GM12864 (cell line): ENCODE measurements around the gene CLCF1.

Source experiments
- DNase-seq: peaks from one replicate; pipeline ENCODE4 v3.0.0-alpha.2; 2011; ENCODE audit warnings: low read depth
- H3K4me3 ChIP-seq: 2 replicates; pipeline ENCODE4 v1.5.1; 2011; ENCODE audit warnings: mild to moderate bottlenecking, low read depth, low read length, control low read depth
- TF ChIP-seq, protein P1 (sequence below): IDR thresholded peaks from 2 replicates; pipeline ENCODE4 v1.5.1; 2011; ENCODE audit warnings: low read depth, mild to moderate bottlenecking, moderate library complexity, low read length, control low read depth, inconsistent platforms; ENCODE audit errors: missing control alignments

Gene CLCF1

DNA sequence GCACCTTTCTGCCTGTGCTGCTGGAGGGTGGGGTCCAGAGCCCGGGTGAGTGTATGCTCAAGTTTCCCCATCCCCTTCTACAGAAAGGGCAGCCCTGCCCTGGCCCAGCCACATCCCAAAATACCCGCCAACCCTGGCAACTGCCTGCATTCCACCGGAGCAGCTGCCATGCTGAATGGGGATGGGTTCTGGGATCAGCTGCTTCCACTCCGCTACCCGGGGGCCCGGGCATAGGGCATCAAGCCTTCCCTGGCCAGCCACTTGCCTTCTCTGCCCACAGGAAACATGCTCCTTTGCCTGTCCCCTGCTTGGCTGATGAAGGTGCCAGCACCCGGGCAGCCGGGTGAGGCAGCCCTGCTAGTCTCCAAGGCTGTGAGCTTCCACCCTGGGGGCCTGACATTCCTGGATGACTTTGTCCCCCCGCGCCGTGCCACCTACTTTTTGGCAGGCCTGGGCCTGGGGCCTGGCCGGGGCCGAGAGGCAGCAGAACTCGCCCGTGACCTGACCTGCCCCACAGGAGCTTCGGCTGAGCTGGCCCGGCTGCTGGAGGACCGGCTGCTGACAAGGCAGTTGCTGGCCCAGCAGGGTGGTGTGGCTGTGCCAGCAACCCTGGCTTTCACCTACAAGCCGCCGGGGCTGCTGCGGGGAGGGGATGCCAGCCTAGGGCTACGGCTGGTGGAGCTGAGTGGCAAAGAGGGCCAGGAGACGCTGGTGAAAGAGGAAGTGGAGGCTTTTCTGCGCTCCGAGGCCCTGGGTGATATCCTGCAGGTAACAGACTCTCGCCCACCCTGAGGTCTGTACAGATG lies 45.3 kb upstream of the CLCF1 start:
- H3K4me3 ChIP-seq: no peak overlapping the region
- TF ChIP-seq, protein P1, sequence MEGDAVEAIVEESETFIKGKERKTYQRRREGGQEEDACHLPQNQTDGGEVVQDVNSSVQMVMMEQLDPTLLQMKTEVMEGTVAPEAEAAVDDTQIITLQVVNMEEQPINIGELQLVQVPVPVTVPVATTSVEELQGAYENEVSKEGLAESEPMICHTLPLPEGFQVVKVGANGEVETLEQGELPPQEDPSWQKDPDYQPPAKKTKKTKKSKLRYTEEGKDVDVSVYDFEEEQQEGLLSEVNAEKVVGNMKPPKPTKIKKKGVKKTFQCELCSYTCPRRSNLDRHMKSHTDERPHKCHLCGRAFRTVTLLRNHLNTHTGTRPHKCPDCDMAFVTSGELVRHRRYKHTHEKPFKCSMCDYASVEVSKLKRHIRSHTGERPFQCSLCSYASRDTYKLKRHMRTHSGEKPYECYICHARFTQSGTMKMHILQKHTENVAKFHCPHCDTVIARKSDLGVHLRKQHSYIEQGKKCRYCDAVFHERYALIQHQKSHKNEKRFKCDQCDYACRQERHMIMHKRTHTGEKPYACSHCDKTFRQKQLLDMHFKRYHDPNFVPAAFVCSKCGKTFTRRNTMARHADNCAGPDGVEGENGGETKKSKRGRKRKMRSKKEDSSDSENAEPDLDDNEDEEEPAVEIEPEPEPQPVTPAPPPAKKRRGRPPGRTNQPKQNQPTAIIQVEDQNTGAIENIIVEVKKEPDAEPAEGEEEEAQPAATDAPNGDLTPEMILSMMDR: no peak
- no peak for DNase-seq

DNA sequence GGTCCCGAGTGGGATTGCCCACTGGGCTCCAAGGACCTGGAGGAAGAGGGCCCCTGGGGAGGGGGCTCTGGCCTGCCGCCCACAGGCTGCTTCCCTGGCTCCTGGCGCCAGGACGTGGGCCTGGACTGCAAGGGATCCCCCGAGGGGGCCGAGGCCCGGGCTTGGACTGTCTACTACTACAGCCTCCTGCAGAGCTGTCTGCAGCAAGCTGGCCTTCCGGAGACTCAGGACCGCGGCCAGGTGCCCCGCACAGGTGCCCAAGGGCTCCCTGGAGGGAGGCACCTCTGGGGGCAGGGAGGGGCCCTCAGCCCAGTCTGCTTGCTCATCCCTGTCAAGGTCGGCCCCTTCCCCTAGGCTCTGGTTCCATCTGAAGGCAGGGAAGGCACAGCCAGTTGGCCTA lies 44.0 kb upstream of the CLCF1 start:
- H3K4me3 ChIP-seq: no peak overlapping the region
- DNase-seq: no peak
- TF ChIP-seq, protein P1: no peak

DNA sequence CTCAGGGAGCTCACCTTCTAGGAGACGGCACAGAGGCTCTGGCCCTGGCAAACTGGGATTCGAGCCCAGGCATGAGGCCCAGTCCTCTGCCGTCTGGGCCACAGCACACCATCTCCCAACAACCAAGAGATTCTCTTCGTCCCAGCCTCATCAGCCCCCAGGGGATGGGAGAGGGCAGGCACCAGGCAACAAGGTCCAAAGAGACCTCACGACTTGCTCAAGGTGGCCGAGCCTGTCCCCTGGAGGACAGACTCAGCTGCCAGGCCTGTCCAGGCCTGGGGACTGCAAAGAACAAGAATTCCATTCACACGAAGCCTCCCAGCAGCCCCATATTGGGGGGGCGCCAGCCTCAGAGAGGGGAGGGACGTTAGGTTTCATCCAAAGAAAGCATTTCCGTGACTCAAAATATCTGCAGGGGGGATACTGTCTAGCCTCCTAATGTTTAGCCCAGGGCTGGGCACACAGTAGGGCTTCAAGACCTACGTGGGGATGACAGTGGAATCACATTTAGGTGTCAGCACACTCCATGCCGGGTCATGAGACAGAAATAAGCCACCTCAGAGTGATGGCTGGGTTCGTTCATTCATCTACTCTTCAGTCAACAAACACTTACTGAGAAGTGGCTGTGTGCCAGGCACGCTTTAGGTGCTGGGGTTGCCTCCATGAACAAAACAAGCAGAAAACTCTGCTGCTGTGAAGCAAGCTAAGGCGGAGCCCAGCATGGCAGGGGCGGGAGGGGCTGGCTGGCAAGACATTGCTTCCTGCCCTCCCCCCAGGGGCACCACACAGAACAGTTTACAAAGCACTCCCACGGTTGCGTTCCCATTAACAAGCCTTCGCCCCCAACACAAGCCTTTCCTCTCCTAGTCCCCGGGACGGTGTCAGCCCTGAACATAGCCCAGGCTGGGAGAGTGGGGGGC lies 43.3 kb upstream of the CLCF1 start:
- TF ChIP-seq, protein P1: no peak
- no peak for DNase-seq
- H3K4me3 ChIP-seq: no peak overlapping the region

DNA sequence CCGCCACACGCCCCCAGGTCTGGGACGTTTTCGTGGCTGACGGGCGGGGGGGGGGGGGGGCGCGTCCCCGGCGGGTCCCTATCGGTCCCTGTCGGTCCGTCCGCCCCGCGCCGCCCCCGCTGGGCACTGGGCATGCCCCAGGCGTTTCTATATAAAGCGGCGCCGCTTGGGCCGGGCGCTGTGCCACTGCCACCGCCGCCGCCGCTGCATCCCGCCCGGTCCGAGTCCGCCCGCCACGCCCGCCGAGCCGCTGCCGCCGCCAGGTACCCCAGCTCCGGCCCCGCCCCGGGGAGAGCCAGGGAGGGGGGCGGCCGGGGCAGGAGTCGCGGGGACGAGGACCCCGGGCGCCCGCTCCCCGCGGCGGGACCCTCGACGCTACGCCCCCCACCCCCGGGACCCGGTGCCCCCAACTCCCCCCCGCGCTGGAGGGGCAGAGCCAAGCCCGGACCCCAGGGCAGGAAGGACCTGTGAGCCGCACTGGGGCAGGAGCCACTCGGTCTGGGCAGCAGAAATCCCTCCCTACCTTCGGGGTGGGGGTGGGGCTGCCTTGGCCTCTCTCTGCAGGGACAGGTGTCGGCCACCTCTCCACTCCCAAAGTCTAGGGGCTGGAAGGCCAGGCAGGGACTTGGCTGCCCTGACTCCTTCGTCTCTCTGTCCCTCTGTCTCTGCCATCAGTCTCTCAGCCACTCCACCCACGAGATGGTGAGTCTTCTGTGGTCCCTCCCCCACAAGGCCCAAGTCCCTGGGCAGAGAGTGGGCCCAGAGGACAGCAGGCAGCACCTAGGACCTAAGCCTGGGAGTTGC lies 42.3 kb upstream of the CLCF1 start, which contains the start of gene CARNS1:
CARNS1 (plus strand) TSS at position 178 of the 804 bp plus-strand sequence; CDS start at position 700, 522 bp downstream.
- DNase-seq: no peak
- H3K4me3 ChIP-seq: no peak within 1 kb of the TSS
- TF ChIP-seq, protein P1: no peak

DNA sequence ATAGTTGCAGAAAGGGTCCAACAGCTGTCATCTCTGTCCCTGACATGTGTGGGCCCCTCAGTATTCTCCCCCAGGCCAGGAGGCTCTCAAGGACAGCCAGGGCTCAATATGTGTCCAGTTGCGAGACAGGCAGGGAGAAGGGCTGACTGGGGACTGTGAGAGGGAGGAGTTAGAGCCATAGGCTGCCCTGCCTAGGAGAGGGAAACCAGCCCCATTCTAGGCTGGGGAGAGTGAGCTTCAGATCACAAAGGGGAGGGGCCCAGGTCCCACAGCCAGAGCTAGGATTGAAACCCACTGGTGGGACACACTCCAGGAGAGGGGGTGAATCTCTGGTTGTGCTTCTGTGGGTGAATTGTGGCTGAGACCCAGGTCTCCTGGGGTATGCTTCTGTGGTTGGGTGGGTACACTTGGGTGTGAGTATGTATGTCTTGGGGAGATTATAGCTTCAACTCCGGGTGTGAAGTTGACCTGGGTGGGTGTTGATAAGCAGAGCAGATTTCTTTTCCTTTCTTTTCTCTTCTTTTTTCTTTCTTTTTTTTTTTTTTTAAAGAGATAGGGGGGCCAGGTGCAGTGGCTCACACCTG lies 40.0 kb upstream of the CLCF1 start:
- TF ChIP-seq, protein P1: no peak
- no peak overlapping the region for H3K4me3 ChIP-seq
- no peak for DNase-seq

DNA sequence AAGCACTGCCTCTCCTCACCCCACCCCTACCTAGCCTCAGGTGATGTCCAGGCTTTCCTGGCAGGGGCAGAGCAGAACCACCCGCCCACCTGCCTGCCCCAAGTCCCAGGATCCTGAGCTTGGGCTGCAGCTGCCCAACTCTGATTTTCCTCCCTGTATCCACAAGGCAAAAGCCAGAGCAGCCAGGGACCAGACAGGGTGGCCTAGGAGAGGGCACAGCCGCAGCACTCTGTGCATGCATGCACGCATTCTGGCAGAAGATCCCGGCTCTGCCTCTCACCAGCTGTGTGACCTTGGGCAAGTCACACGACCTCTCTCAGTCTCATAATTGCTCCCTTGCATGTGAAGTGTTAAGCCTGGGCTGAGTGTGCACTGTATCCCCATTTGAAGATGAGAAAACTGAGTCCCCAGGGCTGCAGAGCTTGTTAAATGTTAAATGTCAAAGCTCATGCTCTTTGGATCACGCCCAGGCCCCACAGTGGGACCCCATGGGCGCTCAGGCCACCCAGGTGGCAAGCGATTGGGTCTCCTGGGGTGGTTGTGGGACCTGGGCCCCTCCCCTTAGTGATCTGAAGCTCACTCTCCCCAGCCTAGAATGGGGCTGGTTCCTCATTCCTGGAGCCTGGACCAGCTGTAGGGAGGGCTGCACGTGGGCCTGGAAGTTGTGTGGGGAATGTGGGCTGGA lies 39.2 kb upstream of the CLCF1 start:
- TF ChIP-seq, protein P1: no peak
- H3K4me3 ChIP-seq: no peak overlapping the region
- no peak for DNase-seq
